ENCODE data around the gene TUBGCP6. TPM values are rescaled to one million over a fixed set of nuclear protein-coding genes. Genes with fewer than 3 reads are reported as not detected.
A peak's percentile ranks its signal among the peaks of the same experiment; 100 is the strongest.

The TUBGCP6 gene
- total RNA-seq, 2 experiments from 2014 or later: 50.6 to 53.9 TPM

- Mint-ChIP-seq H3K4me3 (peak overlapping the region; percentile 81), H3K36me3 (ENCODE audit: low read depth) (peaks cover 19% of the 10 kb centered on the region), H3K27me3 (no peaks in the 10 kb centered on the region), H3K27ac (no peak overlapping the region), H3K9me3 (no peaks in the 10 kb centered on the region), H3K4me1 (peaks cover 27% of the 10 kb centered on the region)
- ChIA-PET CTCF (no interaction called here), POLR2A (interaction anchor here (1.0 to 1.9 kb wide), 2 partner anchors 10 to 43 kb away, joined by 4 to 26 read pairs; no protein-coding TSS in a partner anchor)
- DNase-seq: no peak
Measured at GRCh38 chr22:50201191-50202129, 43.4 kb downstream of the TUBGCP6 start.

- CTCF ChIA-PET: no interaction called here
- POLR2A ChIA-PET: interaction anchor here (1.9 to 2.5 kb wide), 2 partner anchors 9 to 10 kb away, joined by 18 to 26 read pairs; no protein-coding TSS in a partner anchor
- peak; percentile 93 for DNase-seq
- Mint-ChIP-seq H3K27me3 (no peaks in the 10 kb centered on the region), H3K27ac (peak within 1 kb of the TSS; percentile 40), H3K36me3 (ENCODE audit: low read depth) (peaks cover 20% of the 10 kb centered on the region), H3K4me3 (peak within 1 kb of the TSS; percentile 81), H3K4me1 (peaks cover 26% of the 10 kb centered on the region), H3K9me3 (no peaks in the 10 kb centered on the region)
Measured at GRCh38 chr22:50200461-50201190, 44.2 kb downstream of the TUBGCP6 start, which contains the start of gene SELENOO. SELENOO (plus strand) TSS chr22:50201011; CDS start chr22:50201037, 26 bp downstream.

- Mint-ChIP-seq H3K4me1 (peaks cover 25% of the 10 kb centered on the region), H3K27ac (peak overlapping the region; percentile 40), H3K27me3 (no peaks in the 10 kb centered on the region), H3K9me3 (no peaks in the 10 kb centered on the region), H3K36me3 (ENCODE audit: low read depth) (peaks cover 25% of the 10 kb centered on the region), H3K4me3 (peak overlapping the region; percentile 62)
- ChIA-PET CTCF (no interaction called here), POLR2A (interaction anchor here (2.5 kb wide), 1 partner anchor 9 kb away, joined by 18 read pairs; no protein-coding TSS in a partner anchor)
- DNase-seq: peak; percentile 32
Measured at GRCh38 chr22:50199829-50200460, 44.9 kb downstream of the TUBGCP6 start.

- DNase-seq: no peak
- Mint-ChIP-seq H3K4me1 (peaks cover 26% of the 10 kb centered on the region), H3K27ac (peak overlapping the region; percentile 40), H3K9me3 (no peaks in the 10 kb centered on the region), H3K27me3 (no peaks in the 10 kb centered on the region), H3K4me3 (peak overlapping the region; percentile 62), H3K36me3 (ENCODE audit: low read depth) (peaks cover 27% of the 10 kb centered on the region)
- ChIA-PET POLR2A (interaction anchor here (2.5 kb wide), 1 partner anchor 9 kb away, joined by 18 read pairs; no protein-coding TSS in a partner anchor), CTCF (no interaction called here)
Measured at GRCh38 chr22:50199251-50199721, 45.5 kb downstream of the TUBGCP6 start.

GRCh38 chr22:50198624-50199017, 46.2 kb downstream of the TUBGCP6 start:
- H3K4me3 Mint-ChIP-seq: no peak overlapping the region
- ChIA-PET POLR2A (interaction anchor here (2.5 kb wide), 1 partner anchor 8 kb away, joined by 18 read pairs; no protein-coding TSS in a partner anchor), CTCF (no interaction called here)
- H3K27me3 Mint-ChIP-seq: no peaks in the 10 kb centered on the region
- H3K36me3 Mint-ChIP-seq (ENCODE audit: low read depth): peaks cover 24% of the 10 kb centered on the region
- no peak for DNase-seq
- no peak overlapping the region for H3K27ac Mint-ChIP-seq
- H3K9me3 Mint-ChIP-seq: no peaks in the 10 kb centered on the region
- H3K4me1 Mint-ChIP-seq: peaks cover 24% of the 10 kb centered on the region

- Mint-ChIP-seq H3K4me1 (peaks cover 20% of the 10 kb centered on the region), H3K27me3 (no peaks in the 10 kb centered on the region), H3K27ac (no peak overlapping the region), H3K36me3 (ENCODE audit: low read depth) (peaks cover 19% of the 10 kb centered on the region), H3K9me3 (no peaks in the 10 kb centered on the region), H3K4me3 (no peak overlapping the region)
- ChIA-PET CTCF (no interaction called here), POLR2A (interaction anchor here (2.5 kb wide), 1 partner anchor 7 kb away, joined by 18 read pairs; no protein-coding TSS in a partner anchor)
- DNase-seq: no peak
Measured at GRCh38 chr22:50197856-50198623, 46.8 kb downstream of the TUBGCP6 start.

- POLR2A ChIA-PET: interaction anchor here (0.6 kb wide), 1 partner anchor 13 kb away, joined by 3 read pairs; no protein-coding TSS in a partner anchor
- H3K4me3 Mint-ChIP-seq: no peak overlapping the region
- DNase-seq: no peak
- no peaks in the 10 kb centered on the region for H3K27me3 Mint-ChIP-seq
- CTCF ChIA-PET: no interaction called here
- no peaks in the 10 kb centered on the region for H3K9me3 Mint-ChIP-seq
- no peak overlapping the region for H3K27ac Mint-ChIP-seq
- peaks cover 27% of the 10 kb centered on the region for H3K36me3 Mint-ChIP-seq (ENCODE audit: low read depth)
- peaks cover 23% of the 10 kb centered on the region for H3K4me1 Mint-ChIP-seq
Measured at GRCh38 chr22:50197000-50197800, 47.6 kb downstream of the TUBGCP6 start.

- Mint-ChIP-seq H3K36me3 (ENCODE audit: low read depth) (peaks cover 33% of the 10 kb centered on the region), H3K27me3 (no peaks in the 10 kb centered on the region), H3K4me3 (no peak overlapping the region), H3K27ac (no peak overlapping the region), H3K4me1 (peaks cover 28% of the 10 kb centered on the region), H3K9me3 (no peaks in the 10 kb centered on the region)
- ChIA-PET POLR2A (interaction anchor here (0.6 kb wide), 1 partner anchor 12 kb away, joined by 3 read pairs; no protein-coding TSS in a partner anchor), CTCF (no interaction called here)
- DNase-seq: no peak
Measured at GRCh38 chr22:50196256-50196655, 48.6 kb downstream of the TUBGCP6 start.

GRCh38 chr22:50194037-50194805, 50.6 kb downstream of the TUBGCP6 start:
- no peak for DNase-seq
- Mint-ChIP-seq H3K27ac (no peak overlapping the region), H3K27me3 (no peaks in the 10 kb centered on the region), H3K4me1 (peaks cover 34% of the 10 kb centered on the region), H3K36me3 (ENCODE audit: low read depth) (peaks cover 38% of the 10 kb centered on the region), H3K9me3 (no peaks in the 10 kb centered on the region), H3K4me3 (no peak overlapping the region)
- ChIA-PET POLR2A (interaction anchor here (1.3 kb wide), 1 partner anchor 10 kb away, joined by 3 read pairs; no protein-coding TSS in a partner anchor), CTCF (no interaction called here)

- H3K4me1 Mint-ChIP-seq: peaks cover 40% of the 10 kb centered on the region
- no peak overlapping the region for H3K27ac Mint-ChIP-seq
- CTCF ChIA-PET: no interaction called here
- no peak overlapping the region for H3K4me3 Mint-ChIP-seq
- DNase-seq: no peak
- no peaks in the 10 kb centered on the region for H3K9me3 Mint-ChIP-seq
- peaks cover 38% of the 10 kb centered on the region for H3K36me3 Mint-ChIP-seq (ENCODE audit: low read depth)
- POLR2A ChIA-PET: interaction anchor here (1.3 kb wide), 2 partner anchors 10 to 13 kb away, joined by 3 read pairs; no protein-coding TSS in a partner anchor
- H3K27me3 Mint-ChIP-seq: no peaks in the 10 kb centered on the region
Measured at GRCh38 chr22:50193621-50194020, 51.2 kb downstream of the TUBGCP6 start.
